Chondrocyte (in vitro differentiated cells): ENCODE measurements around the gene KIF17. TPM values are rescaled to one million over a fixed set of nuclear protein-coding genes. Genes with fewer than 3 reads are reported as not detected.

Experiments
- DNase-seq: peaks from one replicate; pipeline ENCODE4 v3.0.0; 2021; ENCODE audit warnings: mixed read lengths, low spot score
- H3K27ac Mint-ChIP-seq: one replicate; pipeline ENCODE4 v1.8.0; 2021; ENCODE audit warnings: mild to moderate bottlenecking, moderate library complexity, mixed read lengths; ENCODE audit not compliant: unreplicated experiment
- H3K27me3 Mint-ChIP-seq: 2 replicates; pipeline ENCODE4 v1.8.0; 2021; ENCODE audit warnings: low read depth, mixed read lengths
- H3K36me3 Mint-ChIP-seq: 2 replicates; pipeline ENCODE4 v1.8.0; 2021; ENCODE audit warnings: low read depth, mixed read lengths
- H3K4me1 Mint-ChIP-seq: 2 replicates; pipeline ENCODE4 v1.8.0; 2021; ENCODE audit warnings: low read depth, mild to moderate bottlenecking, mixed read lengths
- H3K4me3 Mint-ChIP-seq: one replicate; pipeline ENCODE4 v1.8.0; 2021; ENCODE audit warnings: mild to moderate bottlenecking, moderate library complexity, mixed read lengths; ENCODE audit not compliant: unreplicated experiment
- H3K9me3 Mint-ChIP-seq: 2 replicates; pipeline ENCODE4 v1.8.0; 2021; ENCODE audit warnings: low read depth, mixed read lengths
- total RNA-seq: library from RNA; stranded (reverse); gene quantifications from 3 replicates; pipeline ENCODE4 v1.2.1, GENCODE V29; 2021
- TF ChIP-seq, protein P1 (sequence below): fragments of 200-600 bp; sonication (generic); IDR thresholded peaks from 2 replicates; pipeline ENCODE4 v1.5.0; 2021; ENCODE audit warnings: antibody characterized with exemption, mild to moderate bottlenecking, moderate library complexity

KIF17 gene
- total RNA-seq, 1 donor from 2014 or later, result 0.95 TPM

DNA sequence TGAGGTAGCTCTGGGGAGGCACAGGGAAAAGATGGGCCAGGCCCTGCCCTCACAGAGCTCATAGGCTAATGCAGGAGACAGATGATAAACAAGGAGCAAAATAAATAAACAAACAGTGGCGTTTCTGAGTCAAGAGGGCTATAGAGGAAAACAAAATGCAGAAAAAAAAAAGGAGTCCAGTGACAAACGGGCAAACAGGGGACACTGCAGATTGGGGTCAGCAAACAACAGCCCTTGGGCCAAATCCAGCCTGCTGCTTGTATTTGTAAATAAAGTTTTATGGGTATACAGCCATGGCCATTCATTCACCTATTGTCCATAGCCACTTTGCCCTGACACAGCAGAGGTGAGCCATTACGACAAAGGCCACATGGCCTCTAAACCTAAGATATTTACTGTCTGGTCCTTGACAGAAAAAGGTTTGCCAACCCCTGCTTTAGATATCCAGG, 103.7 kb downstream of the KIF17 start:
- no peaks in the 10 kb centered on the region for H3K36me3 Mint-ChIP-seq
- DNase-seq, result no peak
- H3K4me3 Mint-ChIP-seq, result no peak overlapping the region
- no peaks in the 10 kb centered on the region for H3K27me3 Mint-ChIP-seq
- H3K27ac Mint-ChIP-seq, result peak overlapping the region; percentile 94
- peaks cover 25% of the 10 kb centered on the region for H3K4me1 Mint-ChIP-seq
- no peaks in the 10 kb centered on the region for H3K9me3 Mint-ChIP-seq
- TF ChIP-seq, protein P1, sequence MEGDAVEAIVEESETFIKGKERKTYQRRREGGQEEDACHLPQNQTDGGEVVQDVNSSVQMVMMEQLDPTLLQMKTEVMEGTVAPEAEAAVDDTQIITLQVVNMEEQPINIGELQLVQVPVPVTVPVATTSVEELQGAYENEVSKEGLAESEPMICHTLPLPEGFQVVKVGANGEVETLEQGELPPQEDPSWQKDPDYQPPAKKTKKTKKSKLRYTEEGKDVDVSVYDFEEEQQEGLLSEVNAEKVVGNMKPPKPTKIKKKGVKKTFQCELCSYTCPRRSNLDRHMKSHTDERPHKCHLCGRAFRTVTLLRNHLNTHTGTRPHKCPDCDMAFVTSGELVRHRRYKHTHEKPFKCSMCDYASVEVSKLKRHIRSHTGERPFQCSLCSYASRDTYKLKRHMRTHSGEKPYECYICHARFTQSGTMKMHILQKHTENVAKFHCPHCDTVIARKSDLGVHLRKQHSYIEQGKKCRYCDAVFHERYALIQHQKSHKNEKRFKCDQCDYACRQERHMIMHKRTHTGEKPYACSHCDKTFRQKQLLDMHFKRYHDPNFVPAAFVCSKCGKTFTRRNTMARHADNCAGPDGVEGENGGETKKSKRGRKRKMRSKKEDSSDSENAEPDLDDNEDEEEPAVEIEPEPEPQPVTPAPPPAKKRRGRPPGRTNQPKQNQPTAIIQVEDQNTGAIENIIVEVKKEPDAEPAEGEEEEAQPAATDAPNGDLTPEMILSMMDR, result no peak

Other genes starting within 250 kb of the KIF17 start
- 8.7 to 13.2 TPM (median 12.9 TPM) in 3 replicates for gene CAMK2N1, start 231.8 kb downstream of the KIF17 start, total RNA-seq
- 30.8 to 38.2 TPM (median 36.2 TPM) in 3 replicates for gene MUL1, start 209.9 kb downstream of the KIF17 start, total RNA-seq
- gene FAM43B, start 165.4 kb downstream of the KIF17 start, total RNA-seq, result 0.52 to 2.5 TPM (median 0.82 TPM) in 3 replicates
- not detected in 3 replicates for gene CDA, start 128.9 kb downstream of the KIF17 start, total RNA-seq
- gene PINK1, start 84.5 kb downstream of the KIF17 start, total RNA-seq, result 42.6 to 45.1 TPM (median 42.8 TPM) in 3 replicates
- 214 to 232 TPM (median 223 TPM) in 3 replicates for gene DDOST, start 56.6 kb downstream of the KIF17 start, total RNA-seq
- 0.15 to 1.1 TPM (median 0.75 TPM) in 3 replicates for gene SH2D5, start 14.7 kb upstream of the KIF17 start, total RNA-seq
- 182 to 225 TPM (median 182 TPM) in 3 replicates for gene HP1BP3, start 69.3 kb upstream of the KIF17 start, total RNA-seq